Endothelial cell of coronary artery (primary cell): Measurements from ENCODE around the gene TMC8. TPM values are rescaled to one million over a fixed set of nuclear protein-coding genes. Genes with fewer than 3 reads are reported as not detected.

Experiments
- total RNA-seq: library from RNA; depleted of rRNA; stranded (reverse); fragments of >200 nt; gene quantifications from 2 replicates; pipeline ENCODE4 v1.2.3, GENCODE V29; 2014

The TMC8 gene, protein sequence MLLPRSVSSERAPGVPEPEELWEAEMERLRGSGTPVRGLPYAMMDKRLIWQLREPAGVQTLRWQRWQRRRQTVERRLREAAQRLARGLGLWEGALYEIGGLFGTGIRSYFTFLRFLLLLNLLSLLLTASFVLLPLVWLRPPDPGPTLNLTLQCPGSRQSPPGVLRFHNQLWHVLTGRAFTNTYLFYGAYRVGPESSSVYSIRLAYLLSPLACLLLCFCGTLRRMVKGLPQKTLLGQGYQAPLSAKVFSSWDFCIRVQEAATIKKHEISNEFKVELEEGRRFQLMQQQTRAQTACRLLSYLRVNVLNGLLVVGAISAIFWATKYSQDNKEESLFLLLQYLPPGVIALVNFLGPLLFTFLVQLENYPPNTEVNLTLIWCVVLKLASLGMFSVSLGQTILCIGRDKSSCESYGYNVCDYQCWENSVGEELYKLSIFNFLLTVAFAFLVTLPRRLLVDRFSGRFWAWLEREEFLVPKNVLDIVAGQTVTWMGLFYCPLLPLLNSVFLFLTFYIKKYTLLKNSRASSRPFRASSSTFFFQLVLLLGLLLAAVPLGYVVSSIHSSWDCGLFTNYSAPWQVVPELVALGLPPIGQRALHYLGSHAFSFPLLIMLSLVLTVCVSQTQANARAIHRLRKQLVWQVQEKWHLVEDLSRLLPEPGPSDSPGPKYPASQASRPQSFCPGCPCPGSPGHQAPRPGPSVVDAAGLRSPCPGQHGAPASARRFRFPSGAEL
- total RNA-seq: 0.09 TPM in 2 replicates

DNA sequence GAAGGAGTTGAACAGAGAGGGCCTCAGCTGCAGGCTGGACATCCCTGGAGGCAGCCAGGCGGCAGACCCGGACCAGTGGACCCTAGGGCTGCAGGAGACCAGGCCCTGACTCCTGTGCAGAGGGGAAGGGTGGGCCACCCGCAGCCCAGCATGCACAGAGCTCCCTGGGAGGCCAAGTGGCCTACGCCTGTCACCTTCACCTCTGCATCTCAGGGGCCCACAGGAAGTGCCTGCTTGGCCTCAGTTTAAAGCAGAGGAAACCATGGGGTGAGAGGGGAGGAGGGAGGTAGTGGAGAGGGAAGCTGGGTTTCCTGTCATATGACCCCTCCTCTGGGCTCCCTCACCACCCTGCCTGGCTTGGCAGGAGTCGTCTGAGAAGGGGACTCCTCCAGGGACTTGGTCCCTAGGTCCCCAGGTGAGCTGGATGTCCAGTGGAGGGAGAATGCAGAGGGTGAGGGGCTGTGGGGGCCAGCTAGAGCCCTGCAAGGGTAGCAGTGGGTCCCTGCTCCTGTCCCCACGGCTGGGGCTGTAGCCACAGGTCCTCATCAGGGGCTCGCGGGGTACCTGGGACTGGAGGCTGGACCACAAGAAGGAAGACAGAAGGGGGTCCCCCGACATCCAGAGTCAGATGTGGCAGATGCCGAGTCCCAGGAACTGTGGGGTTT, at the start of gene TMC8:
Gene TMC8 (plus strand): TSS at position 335 of the 665 bp plus-strand sequence. CDS start 818 bp downstream, outside the sequence.

DNA sequence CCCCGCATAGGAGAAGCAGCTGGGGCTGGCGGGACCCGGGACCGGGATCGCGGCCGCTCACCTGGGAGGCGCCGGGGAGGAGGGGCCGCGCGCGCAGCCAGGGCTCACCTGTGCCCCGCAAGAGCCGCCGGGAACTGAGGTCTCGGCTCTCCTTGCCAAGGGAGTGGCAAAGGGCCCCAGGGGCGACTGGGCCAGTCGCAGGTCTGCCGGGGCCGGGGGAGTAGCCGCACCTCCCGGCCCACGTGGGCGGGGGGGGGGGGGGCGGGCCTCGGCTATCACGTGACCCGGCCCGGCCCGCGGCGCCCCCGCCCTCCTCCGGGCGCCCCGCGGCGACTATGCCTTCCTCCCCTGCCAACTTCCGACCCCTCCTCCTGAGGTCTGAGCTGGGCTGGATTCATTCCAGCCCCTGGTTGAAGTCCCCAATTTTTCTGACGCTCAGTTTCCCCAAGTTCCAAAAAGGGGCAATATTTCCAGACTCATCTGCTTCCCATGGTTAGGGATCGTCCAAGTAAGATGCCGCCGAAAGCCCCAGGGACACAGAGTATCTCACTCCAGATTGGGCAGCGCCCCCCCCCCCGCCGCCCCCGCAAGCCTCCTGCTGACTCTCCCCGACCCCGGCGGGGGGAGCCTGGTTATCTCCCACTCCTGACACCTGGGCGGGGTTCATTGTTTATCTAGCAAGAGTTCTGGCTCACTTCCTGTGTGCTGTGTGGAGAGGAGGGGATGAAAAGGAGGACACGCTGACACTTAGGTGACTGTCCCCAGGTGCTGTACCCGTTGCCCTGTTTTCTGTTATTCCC, 1.8 kb upstream of the TMC8 start, which contains the start of gene TMC6:
Gene TMC6 (minus strand): TSS at position 205 of the 800 bp plus-strand sequence. CDS start 1,923 bp downstream, outside the sequence.

DNA sequence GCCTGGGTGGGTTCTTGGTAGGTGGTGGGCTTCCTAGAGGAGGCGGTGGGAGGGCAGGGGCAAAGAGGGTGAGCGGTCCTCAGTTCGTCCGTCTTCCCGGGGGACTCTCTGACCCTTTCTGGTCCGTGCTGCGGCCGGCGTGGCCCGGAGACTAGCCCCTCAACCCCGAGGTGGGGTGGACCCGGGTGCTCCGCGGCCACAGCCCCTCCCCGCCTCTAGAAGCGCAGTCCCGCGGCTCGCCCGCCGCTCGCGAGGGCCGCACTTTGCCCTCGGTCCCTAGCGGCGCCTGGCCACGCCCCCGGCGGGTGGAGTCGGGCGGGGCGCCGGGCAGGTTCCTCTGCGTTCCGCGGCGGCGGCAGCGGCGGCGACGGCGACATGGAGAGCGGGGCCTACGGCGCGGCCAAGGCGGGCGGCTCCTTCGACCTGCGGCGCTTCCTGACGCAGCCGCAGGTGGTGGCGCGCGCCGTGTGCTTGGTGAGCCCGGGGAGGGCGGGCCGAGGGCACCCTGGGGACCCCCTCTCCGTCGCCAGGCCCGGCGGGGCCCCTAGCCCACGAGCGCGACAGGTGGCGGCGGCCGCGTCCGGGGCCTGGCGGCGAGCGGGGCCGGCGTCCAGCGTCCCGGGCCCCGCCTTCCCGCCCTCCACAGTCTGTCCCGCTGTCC, 37.8 kb downstream of the TMC8 start, which contains the start of gene SYNGR2:
Gene SYNGR2 (plus strand): TSS at position 340 of the 661 bp plus-strand sequence. CDS start 36 bp downstream, at position 376.

DNA sequence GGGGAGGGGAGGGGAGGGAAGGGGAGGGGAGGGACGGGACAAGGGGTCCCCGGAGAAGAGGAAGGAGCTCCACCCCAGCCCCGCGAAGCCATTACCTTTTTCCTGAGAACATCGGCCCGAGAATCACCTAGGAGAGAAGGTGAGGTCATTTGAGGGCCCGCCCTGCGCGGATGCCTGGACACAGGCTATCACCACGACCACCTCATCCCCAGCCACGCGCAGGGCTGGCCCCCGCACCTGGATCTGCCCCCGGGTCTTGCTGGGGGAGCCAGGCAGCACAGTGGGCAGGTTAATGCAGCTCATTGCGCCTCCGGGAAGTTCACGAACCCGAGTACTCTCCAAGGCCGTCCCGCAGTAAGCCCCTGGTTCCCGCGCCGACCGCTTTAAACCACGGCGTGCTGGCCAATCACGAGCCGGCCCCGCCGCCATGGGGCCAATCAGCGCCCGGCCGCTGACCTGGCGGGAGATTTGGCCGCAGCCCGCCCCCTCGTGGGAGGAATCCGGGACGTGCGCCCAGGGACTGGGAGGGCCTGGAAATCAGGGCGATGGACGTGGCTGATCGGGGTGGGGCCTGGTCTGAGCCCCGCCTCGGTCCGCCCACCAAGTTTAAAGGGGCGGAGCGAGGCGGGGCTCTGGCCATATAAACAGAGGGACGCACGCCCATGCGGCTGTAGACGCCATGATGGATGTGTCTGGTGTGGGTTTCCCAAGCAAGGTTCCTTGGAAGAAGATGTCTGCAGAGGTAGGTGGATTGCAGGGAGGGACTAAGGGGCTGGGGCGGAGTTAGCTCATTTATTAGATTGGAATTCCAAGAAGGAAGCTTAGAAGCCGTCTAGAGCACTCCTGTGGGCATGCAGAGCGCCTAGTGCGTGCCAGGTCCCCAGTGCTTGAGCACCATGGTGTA, 56.4 kb downstream of the TMC8 start, which contains the start of the genes AFMID and TK1:
Gene AFMID (plus strand): TSS at position 671 of the 904 bp plus-strand sequence. CDS start 9 bp downstream, at position 680.
Gene TK1 (minus strand): TSS at position 361 of the 904 bp plus-strand sequence. CDS start 58 bp downstream, at position 303.

Other genes with a start within 250 kb of the TMC8 start
- 4.8 and 5.9 TPM in 2 replicates for gene TNRC6C, start 172.1 kb upstream of the TMC8 start, total RNA-seq
- 21.4 and 22.9 TPM in 2 replicates for gene TMC6, start 2.0 kb upstream of the TMC8 start, total RNA-seq
- not detected in 2 replicates for gene C17orf99, start 15.6 kb downstream of the TMC8 start, total RNA-seq
- gene SYNGR2, start 37.8 kb downstream of the TMC8 start, total RNA-seq: 23.6 and 25.2 TPM in 2 replicates
- gene TK1, start 56.3 kb downstream of the TMC8 start, total RNA-seq: 37.6 and 75.5 TPM in 2 replicates
- gene AFMID, start 56.6 kb downstream of the TMC8 start, total RNA-seq: 38.9 and 50.0 TPM in 2 replicates
- 18.7 and 62.8 TPM in 2 replicates for gene BIRC5, start 83.5 kb downstream of the TMC8 start, total RNA-seq
- 0.09 and 0.28 TPM in 2 replicates for gene TMEM235, start 100.9 kb downstream of the TMC8 start, total RNA-seq
- gene SOCS3, start 229.3 kb downstream of the TMC8 start, total RNA-seq: 25.6 and 28.9 TPM in 2 replicates
- gene PGS1, start 247.9 kb downstream of the TMC8 start, total RNA-seq: 33.9 and 45.0 TPM in 2 replicates